ENCODE data around the gene PEX14. TPM values are rescaled to one million over a fixed set of nuclear protein-coding genes. Genes with fewer than 3 reads are reported as not detected.

The PEX14 gene
- total and polyA plus RNA-seq, 5 donors from 2014 or later = 3.5 to 22.4 (median 4.9) TPM

- Histone ChIP-seq H3K4me1 (ENCODE audit: control insufficient read depth, insufficient read depth, low read length, poor library complexity, severe bottlenecking) (no peaks in the 10 kb centered on the region), H3K36me3 (ENCODE audit: control insufficient read depth, insufficient read depth, low read length) (no peaks in the 10 kb centered on the region), H3K27me3 (ENCODE audit: control insufficient read depth, insufficient read depth, low read length) (no peaks in the 10 kb centered on the region), H3K4me3 (ENCODE audit: low read depth, low read length) (no peak overlapping the region), H3K27ac (ENCODE audit: insufficient read depth, low read length, poor library complexity, severe bottlenecking) (no peak overlapping the region), H3K9me3 (ENCODE audit: control insufficient read depth in 2 of 2, low read length in 2 of 2) (no peaks in the 10 kb centered on the region)
- ATAC-seq (ENCODE audit: low read depth in 2 of 2) (no peak), DNase-seq (no peak)
- no peak overlapping the region for H3K27ac Mint-ChIP-seq
- H3K4me1 Mint-ChIP-seq = peaks cover 0 to 5% (median 2%) of the 10 kb centered on the region in 4 donors
- no peaks in the 10 kb centered on the region for H3K9me3 Mint-ChIP-seq
- no peaks in the 10 kb centered on the region for H3K36me3 Mint-ChIP-seq
- no peaks in the 10 kb centered on the region for H3K27me3 Mint-ChIP-seq
- H3K4me3 Mint-ChIP-seq = no peak overlapping the region
Measured at GRCh38 chr1:10440794-10441193, 34.0 kb upstream of the PEX14 start.

- peaks cover 0 to 2% (median 0%) of the 10 kb centered on the region in 4 donors for H3K4me1 Mint-ChIP-seq
- H3K27me3 Mint-ChIP-seq = no peaks in the 10 kb centered on the region
- H3K36me3 ChIP-seq (ENCODE audit: control insufficient read depth, insufficient read depth, low read length) = no peaks in the 10 kb centered on the region
- H3K4me3 Mint-ChIP-seq = no peak overlapping the region
- H3K27ac Mint-ChIP-seq = no peak overlapping the region
- no peak overlapping the region for H3K4me3 ChIP-seq (ENCODE audit: low read depth, low read length)
- no peaks in the 10 kb centered on the region for H3K9me3 ChIP-seq (ENCODE audit: control insufficient read depth in 2 of 2, low read length in 2 of 2)
- no peak for DNase-seq
- no peak for ATAC-seq (ENCODE audit: low read depth in 2 of 2)
- H3K36me3 Mint-ChIP-seq = no peaks in the 10 kb centered on the region
- H3K27ac ChIP-seq (ENCODE audit: insufficient read depth, low read length, poor library complexity, severe bottlenecking) = no peak overlapping the region
- no peaks in the 10 kb centered on the region for H3K9me3 Mint-ChIP-seq
- H3K4me1 ChIP-seq (ENCODE audit: control insufficient read depth, insufficient read depth, low read length, poor library complexity, severe bottlenecking) = no peaks in the 10 kb centered on the region
- no peaks in the 10 kb centered on the region for H3K27me3 ChIP-seq (ENCODE audit: control insufficient read depth, insufficient read depth, low read length)
Measured at GRCh38 chr1:10444248-10444647, 30.5 kb upstream of the PEX14 start.

GRCh38 chr1:10444795-10445397 lies 29.9 kb upstream of the PEX14 start:
- Mint-ChIP-seq H3K4me1 (peaks cover 0 to 2% (median 0%) of the 10 kb centered on the region in 4 donors), H3K9me3 (no peaks in the 10 kb centered on the region), H3K27ac (no peak overlapping the region), H3K27me3 (no peaks in the 10 kb centered on the region), H3K36me3 (no peaks in the 10 kb centered on the region), H3K4me3 (no peak overlapping the region)
- Histone ChIP-seq H3K9me3 (ENCODE audit: control insufficient read depth in 2 of 2, low read length in 2 of 2) (no peaks in the 10 kb centered on the region), H3K36me3 (ENCODE audit: control insufficient read depth, insufficient read depth, low read length) (no peaks in the 10 kb centered on the region), H3K4me1 (ENCODE audit: control insufficient read depth, insufficient read depth, low read length, poor library complexity, severe bottlenecking) (no peaks in the 10 kb centered on the region), H3K27me3 (ENCODE audit: control insufficient read depth, insufficient read depth, low read length) (no peaks in the 10 kb centered on the region), H3K4me3 (ENCODE audit: low read depth, low read length) (no peak overlapping the region), H3K27ac (ENCODE audit: insufficient read depth, low read length, poor library complexity, severe bottlenecking) (no peak overlapping the region)
- ATAC-seq (ENCODE audit: low read depth in 2 of 2) (no peak), DNase-seq (peak in 1 of 3 donors; percentile 17)

GRCh38 chr1:10446790-10447422 lies 27.8 kb upstream of the PEX14 start:
- H3K27me3 Mint-ChIP-seq = no peaks in the 10 kb centered on the region
- no peaks in the 10 kb centered on the region for H3K27me3 ChIP-seq (ENCODE audit: control insufficient read depth, insufficient read depth, low read length)
- no peak overlapping the region for H3K27ac Mint-ChIP-seq
- no peaks in the 10 kb centered on the region for H3K36me3 ChIP-seq (ENCODE audit: control insufficient read depth, insufficient read depth, low read length)
- no peak overlapping the region for H3K4me3 Mint-ChIP-seq
- no peak for DNase-seq
- no peaks in the 10 kb centered on the region for H3K4me1 ChIP-seq (ENCODE audit: control insufficient read depth, insufficient read depth, low read length, poor library complexity, severe bottlenecking)
- H3K9me3 Mint-ChIP-seq = no peaks in the 10 kb centered on the region
- H3K9me3 ChIP-seq (ENCODE audit: control insufficient read depth in 2 of 2, low read length in 2 of 2) = no peaks in the 10 kb centered on the region
- peaks cover 0 to 7% (median 1%) of the 10 kb centered on the region in 4 donors for H3K4me1 Mint-ChIP-seq
- no peaks in the 10 kb centered on the region for H3K36me3 Mint-ChIP-seq
- ATAC-seq (ENCODE audit: low read depth in 2 of 2) = no peak
- H3K4me3 ChIP-seq (ENCODE audit: low read depth, low read length) = no peak overlapping the region
- H3K27ac ChIP-seq (ENCODE audit: insufficient read depth, low read length, poor library complexity, severe bottlenecking) = no peak overlapping the region

- Mint-ChIP-seq H3K36me3 (no peaks in the 10 kb centered on the region), H3K4me1 (peaks cover 0 to 7% (median 1%) of the 10 kb centered on the region in 4 donors), H3K4me3 (no peak within 1 kb of the TSS), H3K27me3 (no peaks in the 10 kb centered on the region), H3K9me3 (no peaks in the 10 kb centered on the region), H3K27ac (no peak within 1 kb of the TSS)
- Histone ChIP-seq H3K27ac (ENCODE audit: insufficient read depth, low read length, poor library complexity, severe bottlenecking) (no peak within 1 kb of the TSS), H3K4me3 (ENCODE audit: low read depth, low read length) (no peak within 1 kb of the TSS), H3K27me3 (ENCODE audit: control insufficient read depth, insufficient read depth, low read length) (no peaks in the 10 kb centered on the region), H3K4me1 (ENCODE audit: control insufficient read depth, insufficient read depth, low read length, poor library complexity, severe bottlenecking) (no peaks in the 10 kb centered on the region), H3K36me3 (ENCODE audit: control insufficient read depth, insufficient read depth, low read length) (no peaks in the 10 kb centered on the region), H3K9me3 (ENCODE audit: control insufficient read depth in 2 of 2, low read length in 2 of 2) (no peaks in the 10 kb centered on the region)
- ATAC-seq (ENCODE audit: low read depth in 2 of 2) = no peak
- DNase-seq = no peak
Measured at GRCh38 chr1:10449751-10450150, 25.0 kb upstream of the PEX14 start, which contains the start of gene CORT. CORT (plus strand) TSS chr1:10450031; CDS start chr1:10450224, 193 bp downstream.

GRCh38 chr1:10450156-10450814 lies 24.5 kb upstream of the PEX14 start:
- Mint-ChIP-seq H3K27ac (no peak overlapping the region), H3K9me3 (no peaks in the 10 kb centered on the region), H3K4me1 (peaks cover 0 to 7% (median 0%) of the 10 kb centered on the region in 4 donors), H3K27me3 (no peaks in the 10 kb centered on the region), H3K4me3 (no peak overlapping the region), H3K36me3 (no peaks in the 10 kb centered on the region)
- no peaks in the 10 kb centered on the region for H3K9me3 ChIP-seq (ENCODE audit: control insufficient read depth in 2 of 2, low read length in 2 of 2)
- no peak for DNase-seq
- H3K4me1 ChIP-seq (ENCODE audit: control insufficient read depth, insufficient read depth, low read length, poor library complexity, severe bottlenecking) = no peaks in the 10 kb centered on the region
- no peak overlapping the region for H3K4me3 ChIP-seq (ENCODE audit: low read depth, low read length)
- H3K36me3 ChIP-seq (ENCODE audit: control insufficient read depth, insufficient read depth, low read length) = no peaks in the 10 kb centered on the region
- ATAC-seq (ENCODE audit: low read depth in 2 of 2) = no peak
- H3K27me3 ChIP-seq (ENCODE audit: control insufficient read depth, insufficient read depth, low read length) = no peaks in the 10 kb centered on the region
- H3K27ac ChIP-seq (ENCODE audit: insufficient read depth, low read length, poor library complexity, severe bottlenecking) = no peak overlapping the region

- no peaks in the 10 kb centered on the region for H3K36me3 Mint-ChIP-seq
- no peaks in the 10 kb centered on the region for H3K27me3 ChIP-seq (ENCODE audit: control insufficient read depth, insufficient read depth, low read length)
- DNase-seq (no peak), ATAC-seq (ENCODE audit: low read depth in 2 of 2) (no peak)
- peaks cover 0 to 7% (median 0%) of the 10 kb centered on the region in 4 donors for H3K4me1 Mint-ChIP-seq
- no peaks in the 10 kb centered on the region for H3K4me1 ChIP-seq (ENCODE audit: control insufficient read depth, insufficient read depth, low read length, poor library complexity, severe bottlenecking)
- no peaks in the 10 kb centered on the region for H3K9me3 ChIP-seq (ENCODE audit: control insufficient read depth in 2 of 2, low read length in 2 of 2)
- H3K27me3 Mint-ChIP-seq = no peaks in the 10 kb centered on the region
- no peaks in the 10 kb centered on the region for H3K9me3 Mint-ChIP-seq
- H3K4me3 ChIP-seq (ENCODE audit: low read depth, low read length) = no peak overlapping the region
- H3K27ac Mint-ChIP-seq = no peak overlapping the region
- no peak overlapping the region for H3K27ac ChIP-seq (ENCODE audit: insufficient read depth, low read length, poor library complexity, severe bottlenecking)
- H3K4me3 Mint-ChIP-seq = no peak overlapping the region
- H3K36me3 ChIP-seq (ENCODE audit: control insufficient read depth, insufficient read depth, low read length) = no peaks in the 10 kb centered on the region
Measured at GRCh38 chr1:10450836-10451235, 23.9 kb upstream of the PEX14 start.

Measured in CD4-positive, CD25-positive, alpha-beta regulatory T cell (primary cell).